COLO829 (cell line): Measurements from ENCODE around the gene UFSP2.
A peak's percentile ranks its signal among the peaks of the same experiment; 100 is the strongest.

Experiments used
- DNase-seq: peaks from one replicate; pipeline ENCODE4 v3.0.0; 2012; ENCODE audit warnings: low spot score

The UFSP2 gene

GRCh38 chr4:185426960-185427688 is 1.4 kb upstream of the UFSP2 start:
- DNase-seq: no peak

GRCh38 chr4:185424905-185425646 is 688 bp downstream of the UFSP2 start:
- DNase-seq: peak; percentile 27

GRCh38 chr4:185421366-185422124 is 4.2 kb downstream of the UFSP2 start:
- no peak for DNase-seq

- DNase-seq: no peak
These were observed 8.8 kb downstream of the UFSP2 start for GRCh38 chr4:185416955-185417354.

- DNase-seq: no peak
These were observed 13.4 kb downstream of the UFSP2 start for GRCh38 chr4:185412412-185412811.

GRCh38 chr4:185411849-185412248 is 13.9 kb downstream of the UFSP2 start:
- DNase-seq: no peak

GRCh38 chr4:185408432-185408831 is 17.3 kb downstream of the UFSP2 start:
- no peak for DNase-seq

GRCh38 chr4:185405296-185405999 is 20.3 kb downstream of the UFSP2 start:
- no peak for DNase-seq

- DNase-seq: no peak
These were observed 21.7 kb downstream of the UFSP2 start for GRCh38 chr4:185404031-185404430.

GRCh38 chr4:185399466-185399865 is 26.3 kb downstream of the UFSP2 start:
- DNase-seq: no peak

- no peak for DNase-seq
These were observed 27.1 kb downstream of the UFSP2 start for GRCh38 chr4:185398618-185399017.

GRCh38 chr4:185396724-185397385 is 28.9 kb downstream of the UFSP2 start, which contains the start of gene ANKRD37:
Gene ANKRD37, plus strand, starts transcription at chr4:185396841. Its CDS starts 83 bp downstream, at chr4:185396924.
- DNase-seq: no peak

GRCh38 chr4:185395956-185396723 is 29.6 kb downstream of the UFSP2 start:
- peak; percentile 100 for DNase-seq

GRCh38 chr4:185395238-185395955 is 30.4 kb downstream of the UFSP2 start, which contains the start of gene LRP2BP:
Gene LRP2BP, minus strand, starts transcription at chr4:185395924. Its CDS starts 17,738 bp downstream, at chr4:185378186.
- DNase-seq: peak; percentile 85

- no peak for DNase-seq
These were observed 31.1 kb downstream of the UFSP2 start for GRCh38 chr4:185394568-185395237.

GRCh38 chr4:185392156-185392555 is 33.6 kb downstream of the UFSP2 start:
- DNase-seq: no peak

GRCh38 chr4:185390941-185391340 is 34.8 kb downstream of the UFSP2 start:
- no peak for DNase-seq

GRCh38 chr4:185387957-185388356 is 37.8 kb downstream of the UFSP2 start:
- no peak for DNase-seq

GRCh38 chr4:185384930-185385331 is 40.8 kb downstream of the UFSP2 start:
- no peak for DNase-seq
